ENCODE measurements around the gene PPM1J. TPM values are rescaled to one million over a fixed set of nuclear protein-coding genes. Genes with fewer than 3 reads are reported as not detected.

The PPM1J gene
- total and polyA plus RNA-seq, 2 of the 13 experiments (the other 11 are each of a cell fraction or from before 2014, with no cell fraction given), result 0.07 to 0.22 TPM

DNA sequence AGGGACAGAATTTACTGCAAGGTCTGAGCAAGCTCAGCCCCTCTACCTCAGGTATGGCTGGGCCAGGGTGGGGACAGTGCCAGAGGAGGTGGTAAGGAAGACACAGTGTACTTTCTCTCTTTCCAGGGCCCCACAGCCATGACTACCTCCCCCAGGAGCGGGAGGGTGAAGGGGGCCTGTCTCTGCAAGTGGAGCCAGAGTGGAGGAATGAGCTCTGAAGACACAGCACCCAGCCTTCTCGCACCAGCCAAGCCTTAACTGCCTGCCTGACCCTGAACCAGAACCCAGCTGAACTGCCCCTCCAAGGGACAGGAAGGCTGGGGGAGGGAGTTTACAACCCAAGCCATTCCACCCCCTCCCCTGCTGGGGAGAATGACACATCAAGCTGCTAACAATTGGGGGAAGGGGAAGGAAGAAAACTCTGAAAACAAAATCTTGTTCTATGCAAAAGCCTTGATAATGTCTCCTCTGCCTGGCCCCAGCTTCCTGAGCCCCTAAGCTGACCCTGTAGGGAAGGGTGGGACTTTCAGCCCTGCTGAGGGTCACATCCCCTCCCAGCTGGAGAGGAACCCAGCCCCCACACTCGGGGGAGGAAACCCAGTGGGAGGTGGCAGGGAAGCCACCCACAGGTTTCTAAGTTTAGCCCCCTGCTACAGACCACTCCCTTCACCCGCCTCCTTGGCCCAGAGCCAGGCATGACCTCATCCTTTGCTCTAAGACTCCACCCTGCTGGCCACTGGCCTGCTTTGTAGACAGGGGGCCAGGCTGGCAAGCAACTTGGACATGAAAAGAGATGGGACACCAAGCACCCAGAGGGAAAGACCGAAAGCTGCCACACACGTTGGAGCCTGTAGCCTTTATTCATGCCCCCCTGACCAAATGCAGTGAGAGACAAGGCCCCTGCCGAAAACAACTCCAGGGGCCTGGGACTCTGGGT, 14.6 kb downstream of the PPM1J start (continued):
- TF ChIP-seq, protein P1, sequence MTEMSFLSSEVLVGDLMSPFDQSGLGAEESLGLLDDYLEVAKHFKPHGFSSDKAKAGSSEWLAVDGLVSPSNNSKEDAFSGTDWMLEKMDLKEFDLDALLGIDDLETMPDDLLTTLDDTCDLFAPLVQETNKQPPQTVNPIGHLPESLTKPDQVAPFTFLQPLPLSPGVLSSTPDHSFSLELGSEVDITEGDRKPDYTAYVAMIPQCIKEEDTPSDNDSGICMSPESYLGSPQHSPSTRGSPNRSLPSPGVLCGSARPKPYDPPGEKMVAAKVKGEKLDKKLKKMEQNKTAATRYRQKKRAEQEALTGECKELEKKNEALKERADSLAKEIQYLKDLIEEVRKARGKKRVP (CRISPR knock-in tag; IDR thresholded peaks at IDR 0.05), result no peak
- TF ChIP-seq GABPB1 (CRISPR knock-in tag; IDR thresholded peaks at IDR 0.05) (0 out of 2 replicates have a peak, but pooled peaks have one; percentile 32), ATRX (CRISPR knock-in tag; IDR thresholded peaks at IDR 0.05; ENCODE audit: borderline replicate concordance) (no peak), ZNF230 (CRISPR knock-in tag; IDR thresholded peaks at IDR 0.05) (no peak), ZNF256 (CRISPR knock-in tag; conservative IDR thresholded peaks at IDR 0.05) (no peak), ZNF83 (CRISPR knock-in tag; IDR thresholded peaks at IDR 0.05; ENCODE audit: borderline replicate concordance) (no peak), KAT8 (CRISPR knock-in tag; IDR thresholded peaks at IDR 0.05) (0 out of 2 replicates have a peak, but pooled peaks have one; percentile 25), NFIB (CRISPR knock-in tag; IDR thresholded peaks at IDR 0.05; ENCODE audit: borderline replicate concordance) (no peak), SMARCC2 (IDR thresholded peaks at IDR 0.05) (no peak), ZSCAN25 (CRISPR knock-in tag; IDR thresholded peaks at IDR 0.05) (peak; percentile 57; the same call in 1 of the 2 replicates), FOXA3 (CRISPR knock-in tag; IDR thresholded peaks at IDR 0.05) (peak; percentile 18; the same call in 1 of the 2 replicates), ZNF101 (CRISPR knock-in tag; IDR thresholded peaks at IDR 0.05; ENCODE audit: borderline replicate concordance, low read depth) (no peak), SNAPC5 (CRISPR knock-in tag; IDR thresholded peaks at IDR 0.05; ENCODE audit: borderline replicate concordance) (no peak), NFATC3 (CRISPR knock-in tag; IDR thresholded peaks at IDR 0.05) (no peak), ZNF501 (CRISPR knock-in tag; IDR thresholded peaks at IDR 0.05) (no peak; the same call in 1 of the 2 replicates), ZNF138 (CRISPR knock-in tag; IDR thresholded peaks at IDR 0.05; ENCODE audit: low read depth) (no peak), HIVEP1 (CRISPR knock-in tag; IDR thresholded peaks at IDR 0.05) (peak; percentile 57; the same call in 1 of the 2 replicates)
- TF ChIP-seq, protein P2, sequence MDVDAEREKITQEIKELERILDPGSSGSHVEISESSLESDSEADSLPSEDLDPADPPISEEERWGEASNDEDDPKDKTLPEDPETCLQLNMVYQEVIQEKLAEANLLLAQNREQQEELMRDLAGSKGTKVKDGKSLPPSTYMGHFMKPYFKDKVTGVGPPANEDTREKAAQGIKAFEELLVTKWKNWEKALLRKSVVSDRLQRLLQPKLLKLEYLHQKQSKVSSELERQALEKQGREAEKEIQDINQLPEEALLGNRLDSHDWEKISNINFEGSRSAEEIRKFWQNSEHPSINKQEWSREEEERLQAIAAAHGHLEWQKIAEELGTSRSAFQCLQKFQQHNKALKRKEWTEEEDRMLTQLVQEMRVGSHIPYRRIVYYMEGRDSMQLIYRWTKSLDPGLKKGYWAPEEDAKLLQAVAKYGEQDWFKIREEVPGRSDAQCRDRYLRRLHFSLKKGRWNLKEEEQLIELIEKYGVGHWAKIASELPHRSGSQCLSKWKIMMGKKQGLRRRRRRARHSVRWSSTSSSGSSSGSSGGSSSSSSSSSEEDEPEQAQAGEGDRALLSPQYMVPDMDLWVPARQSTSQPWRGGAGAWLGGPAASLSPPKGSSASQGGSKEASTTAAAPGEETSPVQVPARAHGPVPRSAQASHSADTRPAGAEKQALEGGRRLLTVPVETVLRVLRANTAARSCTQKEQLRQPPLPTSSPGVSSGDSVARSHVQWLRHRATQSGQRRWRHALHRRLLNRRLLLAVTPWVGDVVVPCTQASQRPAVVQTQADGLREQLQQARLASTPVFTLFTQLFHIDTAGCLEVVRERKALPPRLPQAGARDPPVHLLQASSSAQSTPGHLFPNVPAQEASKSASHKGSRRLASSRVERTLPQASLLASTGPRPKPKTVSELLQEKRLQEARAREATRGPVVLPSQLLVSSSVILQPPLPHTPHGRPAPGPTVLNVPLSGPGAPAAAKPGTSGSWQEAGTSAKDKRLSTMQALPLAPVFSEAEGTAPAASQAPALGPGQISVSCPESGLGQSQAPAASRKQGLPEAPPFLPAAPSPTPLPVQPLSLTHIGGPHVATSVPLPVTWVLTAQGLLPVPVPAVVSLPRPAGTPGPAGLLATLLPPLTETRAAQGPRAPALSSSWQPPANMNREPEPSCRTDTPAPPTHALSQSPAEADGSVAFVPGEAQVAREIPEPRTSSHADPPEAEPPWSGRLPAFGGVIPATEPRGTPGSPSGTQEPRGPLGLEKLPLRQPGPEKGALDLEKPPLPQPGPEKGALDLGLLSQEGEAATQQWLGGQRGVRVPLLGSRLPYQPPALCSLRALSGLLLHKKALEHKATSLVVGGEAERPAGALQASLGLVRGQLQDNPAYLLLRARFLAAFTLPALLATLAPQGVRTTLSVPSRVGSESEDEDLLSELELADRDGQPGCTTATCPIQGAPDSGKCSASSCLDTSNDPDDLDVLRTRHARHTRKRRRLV (CRISPR knock-in tag; IDR thresholded peaks at IDR 0.05), result no peak

Measured in HepG2 (cell line).